Activated CD4-positive, alpha-beta T cell treated with anti-CD3 and anti-CD28 coated beads, Interleukin-2, amount 10 ng/mL, durations not matched to agents 24 days and 14 days (primary cell): Measurements from ENCODE around the gene DDX53. TPM values are rescaled to one million over a fixed set of nuclear protein-coding genes. Genes with fewer than 3 reads are reported as not detected.

ENCODE experiments used
- DNase-seq: peaks from one replicate; pipeline ENCODE4 v3.0.0; 2022
- H3K27ac Mint-ChIP-seq: one replicate; pipeline ENCODE4 v1.8.0; 2022; ENCODE audit warnings: mild to moderate bottlenecking, mixed read lengths
- H3K27me3 Mint-ChIP-seq: one replicate; pipeline ENCODE4 v1.8.0; 2022; ENCODE audit warnings: mixed read lengths
- H3K36me3 Mint-ChIP-seq: one replicate; pipeline ENCODE4 v1.8.0; 2022; ENCODE audit warnings: low read depth, mild to moderate bottlenecking, mixed read lengths
- H3K4me1 Mint-ChIP-seq: one replicate; pipeline ENCODE4 v1.8.0; 2021; ENCODE audit warnings: mixed read lengths
- H3K4me3 Mint-ChIP-seq: one replicate; pipeline ENCODE4 v1.8.0; 2022; ENCODE audit warnings: mild to moderate bottlenecking, moderate library complexity, mixed read lengths
- H3K9me3 Mint-ChIP-seq: one replicate; pipeline ENCODE4 v1.8.0; 2021; ENCODE audit warnings: mixed read lengths
- intact Hi-C: fragments of 100-400 bp; cut with micrococcal nuclease; formaldehyde crosslinking; loops from one replicate; pipeline ENCODE4 v1.15.1; 2023
- total RNA-seq: library from RNA; stranded (reverse); gene quantifications from 2 replicates; pipeline ENCODE4 v1.2.3, GENCODE V29; 2022

DDX53 gene
- not detected in 2 replicates for total RNA-seq

GRCh38 chrX:22999696-23000223 is at the start of gene DDX53:
Gene DDX53, plus strand, starts transcription at chrX:22999960. Its CDS starts 98 bp downstream, at chrX:23000058.
- DNase-seq: no peak
- no peaks in the 10 kb centered on the region for H3K36me3 Mint-ChIP-seq
- intact Hi-C loops: no loop called here
- H3K9me3 Mint-ChIP-seq: no peaks in the 10 kb centered on the region
- H3K4me1 Mint-ChIP-seq: no peaks in the 10 kb centered on the region
- H3K27me3 Mint-ChIP-seq: no peaks in the 10 kb centered on the region
- no peak within 1 kb of the TSS for H3K27ac Mint-ChIP-seq
- H3K4me3 Mint-ChIP-seq: no peak within 1 kb of the TSS

GRCh38 chrX:22950269-22951266 is 49.2 kb upstream of the DDX53 start:
- H3K4me1 Mint-ChIP-seq: no peaks in the 10 kb centered on the region
- H3K9me3 Mint-ChIP-seq: no peaks in the 10 kb centered on the region
- no peak for DNase-seq
- no peak overlapping the region for H3K27ac Mint-ChIP-seq
- intact Hi-C loops: no loop called here
- no peaks in the 10 kb centered on the region for H3K36me3 Mint-ChIP-seq
- no peak overlapping the region for H3K4me3 Mint-ChIP-seq
- no peaks in the 10 kb centered on the region for H3K27me3 Mint-ChIP-seq

- Mint-ChIP-seq H3K27ac (no peak overlapping the region), H3K9me3 (no peaks in the 10 kb centered on the region), H3K4me3 (no peak overlapping the region), H3K27me3 (no peaks in the 10 kb centered on the region), H3K36me3 (no peaks in the 10 kb centered on the region), H3K4me1 (no peaks in the 10 kb centered on the region)
- DNase-seq: no peak
- intact Hi-C loops: no loop called here
Measured at GRCh38 chrX:22952010-22952409, 47.8 kb upstream of the DDX53 start.

GRCh38 chrX:22958250-22958649 is 41.5 kb upstream of the DDX53 start:
- Mint-ChIP-seq H3K27me3 (no peaks in the 10 kb centered on the region), H3K9me3 (no peaks in the 10 kb centered on the region), H3K4me3 (no peak overlapping the region), H3K27ac (no peak overlapping the region), H3K4me1 (no peaks in the 10 kb centered on the region), H3K36me3 (no peaks in the 10 kb centered on the region)
- intact Hi-C loops: no loop called here
- no peak for DNase-seq

- Mint-ChIP-seq H3K4me1 (no peaks in the 10 kb centered on the region), H3K4me3 (no peak overlapping the region), H3K9me3 (no peaks in the 10 kb centered on the region), H3K27me3 (no peaks in the 10 kb centered on the region), H3K27ac (no peak overlapping the region), H3K36me3 (no peaks in the 10 kb centered on the region)
- DNase-seq: no peak
- intact Hi-C loops: no loop called here
Measured at GRCh38 chrX:22959204-22959920, 40.4 kb upstream of the DDX53 start.

GRCh38 chrX:22963196-22963595 is 36.6 kb upstream of the DDX53 start:
- Mint-ChIP-seq H3K9me3 (no peaks in the 10 kb centered on the region), H3K4me3 (no peak overlapping the region), H3K27ac (no peak overlapping the region), H3K36me3 (no peaks in the 10 kb centered on the region), H3K4me1 (no peaks in the 10 kb centered on the region), H3K27me3 (no peaks in the 10 kb centered on the region)
- no peak for DNase-seq
- intact Hi-C loops: no loop called here

GRCh38 chrX:22968494-22968893 is 31.3 kb upstream of the DDX53 start:
- DNase-seq: no peak
- no peak overlapping the region for H3K4me3 Mint-ChIP-seq
- intact Hi-C loops: no loop called here
- no peak overlapping the region for H3K27ac Mint-ChIP-seq
- no peaks in the 10 kb centered on the region for H3K27me3 Mint-ChIP-seq
- H3K4me1 Mint-ChIP-seq: no peaks in the 10 kb centered on the region
- no peaks in the 10 kb centered on the region for H3K36me3 Mint-ChIP-seq
- no peaks in the 10 kb centered on the region for H3K9me3 Mint-ChIP-seq

GRCh38 chrX:22969411-22969810 is 30.3 kb upstream of the DDX53 start:
- Mint-ChIP-seq H3K27ac (no peak overlapping the region), H3K36me3 (no peaks in the 10 kb centered on the region), H3K27me3 (no peaks in the 10 kb centered on the region), H3K4me3 (no peak overlapping the region), H3K4me1 (no peaks in the 10 kb centered on the region), H3K9me3 (no peaks in the 10 kb centered on the region)
- intact Hi-C loops: no loop called here
- no peak for DNase-seq

GRCh38 chrX:22970861-22971260 is 28.9 kb upstream of the DDX53 start:
- Mint-ChIP-seq H3K27me3 (no peaks in the 10 kb centered on the region), H3K27ac (no peak overlapping the region), H3K4me3 (no peak overlapping the region), H3K9me3 (no peaks in the 10 kb centered on the region), H3K36me3 (no peaks in the 10 kb centered on the region), H3K4me1 (no peaks in the 10 kb centered on the region)
- no peak for DNase-seq
- intact Hi-C loops: no loop called here

GRCh38 chrX:22974616-22975015 is 25.1 kb upstream of the DDX53 start:
- Mint-ChIP-seq H3K36me3 (no peaks in the 10 kb centered on the region), H3K27me3 (no peaks in the 10 kb centered on the region), H3K4me3 (no peak overlapping the region), H3K4me1 (no peaks in the 10 kb centered on the region), H3K27ac (no peak overlapping the region), H3K9me3 (no peaks in the 10 kb centered on the region)
- intact Hi-C loops: no loop called here
- no peak for DNase-seq

- no peaks in the 10 kb centered on the region for H3K36me3 Mint-ChIP-seq
- H3K9me3 Mint-ChIP-seq: no peaks in the 10 kb centered on the region
- no peak overlapping the region for H3K4me3 Mint-ChIP-seq
- no peaks in the 10 kb centered on the region for H3K4me1 Mint-ChIP-seq
- intact Hi-C loops: no loop called here
- no peak overlapping the region for H3K27ac Mint-ChIP-seq
- no peak for DNase-seq
- no peaks in the 10 kb centered on the region for H3K27me3 Mint-ChIP-seq
Measured at GRCh38 chrX:22975786-22976185, 24.0 kb upstream of the DDX53 start.

GRCh38 chrX:22985958-22986357 is 13.8 kb upstream of the DDX53 start:
- H3K9me3 Mint-ChIP-seq: no peaks in the 10 kb centered on the region
- H3K27me3 Mint-ChIP-seq: no peaks in the 10 kb centered on the region
- H3K36me3 Mint-ChIP-seq: no peaks in the 10 kb centered on the region
- H3K27ac Mint-ChIP-seq: no peak overlapping the region
- H3K4me3 Mint-ChIP-seq: no peak overlapping the region
- intact Hi-C loops: no loop called here
- no peak for DNase-seq
- H3K4me1 Mint-ChIP-seq: no peaks in the 10 kb centered on the region

GRCh38 chrX:22987452-22987851 is 12.3 kb upstream of the DDX53 start:
- DNase-seq: no peak
- no peaks in the 10 kb centered on the region for H3K9me3 Mint-ChIP-seq
- H3K36me3 Mint-ChIP-seq: no peaks in the 10 kb centered on the region
- intact Hi-C loops: no loop called here
- no peak overlapping the region for H3K4me3 Mint-ChIP-seq
- no peaks in the 10 kb centered on the region for H3K4me1 Mint-ChIP-seq
- no peaks in the 10 kb centered on the region for H3K27me3 Mint-ChIP-seq
- no peak overlapping the region for H3K27ac Mint-ChIP-seq

GRCh38 chrX:23003116-23003515 is 3.4 kb downstream of the DDX53 start:
- no peaks in the 10 kb centered on the region for H3K9me3 Mint-ChIP-seq
- H3K4me3 Mint-ChIP-seq: no peak overlapping the region
- intact Hi-C loops: no loop called here
- H3K27ac Mint-ChIP-seq: no peak overlapping the region
- no peaks in the 10 kb centered on the region for H3K4me1 Mint-ChIP-seq
- no peaks in the 10 kb centered on the region for H3K36me3 Mint-ChIP-seq
- DNase-seq: no peak
- no peaks in the 10 kb centered on the region for H3K27me3 Mint-ChIP-seq
